AG09309 (cell line): ENCODE results near the gene HOXA13.

Source experiments
- DNase-seq: peaks from one replicate; pipeline ENCODE4 v3.0.0-alpha.2; 2010; ENCODE audit warnings: low read depth
- H3K4me3 ChIP-seq: 2 replicates; pipeline ENCODE4 v1.5.1; 2011; ENCODE audit warnings: mild to moderate bottlenecking, low read depth, low read length, moderate library complexity; ENCODE audit not compliant: control insufficient read depth
- CTCF ChIP-seq: IDR thresholded peaks from 2 replicates; pipeline ENCODE4 v1.5.1; 2011; ENCODE audit warnings: mild to moderate bottlenecking, low read depth, low read length, inconsistent platforms; ENCODE audit not compliant: insufficient read depth, control insufficient read depth; ENCODE audit errors: missing control alignments

Gene HOXA13

GRCh38 chr7:27212497-27213432 is 12.9 kb upstream of the HOXA13 start:
- H3K4me3 ChIP-seq: no peak overlapping the region
- no peak for DNase-seq
- TF ChIP-seq CTCF: no peak

- TF ChIP-seq CTCF: no peak
- no peak for DNase-seq
Observed at GRCh38 chr7:27211764-27212204, 11.9 kb upstream of the HOXA13 start.

GRCh38 chr7:27211084-27211446 is 11.2 kb upstream of the HOXA13 start:
- no peak overlapping the region for H3K4me3 ChIP-seq
- TF ChIP-seq CTCF: no peak
- DNase-seq: no peak

More at GRCh38 chr7:27211764-27212204, 11.9 kb upstream of the HOXA13 start:
- H3K4me3 ChIP-seq: no peak overlapping the region

GRCh38 chr7:27210441-27211083 is 10.7 kb upstream of the HOXA13 start:
- no peak for DNase-seq
- peak overlapping the region; percentile 25 for H3K4me3 ChIP-seq
- peak; percentile 76 for TF ChIP-seq CTCF

- H3K4me3 ChIP-seq: no peak overlapping the region
- TF ChIP-seq CTCF: no peak
- no peak for DNase-seq
Observed at GRCh38 chr7:27209933-27210440, 10.1 kb upstream of the HOXA13 start.

GRCh38 chr7:27208998-27209397 is 9.1 kb upstream of the HOXA13 start:
- no peak for TF ChIP-seq CTCF
- no peak overlapping the region for H3K4me3 ChIP-seq
- DNase-seq: no peak
